ENCODE data around the gene SNX21.

Gene SNX21

DNA sequence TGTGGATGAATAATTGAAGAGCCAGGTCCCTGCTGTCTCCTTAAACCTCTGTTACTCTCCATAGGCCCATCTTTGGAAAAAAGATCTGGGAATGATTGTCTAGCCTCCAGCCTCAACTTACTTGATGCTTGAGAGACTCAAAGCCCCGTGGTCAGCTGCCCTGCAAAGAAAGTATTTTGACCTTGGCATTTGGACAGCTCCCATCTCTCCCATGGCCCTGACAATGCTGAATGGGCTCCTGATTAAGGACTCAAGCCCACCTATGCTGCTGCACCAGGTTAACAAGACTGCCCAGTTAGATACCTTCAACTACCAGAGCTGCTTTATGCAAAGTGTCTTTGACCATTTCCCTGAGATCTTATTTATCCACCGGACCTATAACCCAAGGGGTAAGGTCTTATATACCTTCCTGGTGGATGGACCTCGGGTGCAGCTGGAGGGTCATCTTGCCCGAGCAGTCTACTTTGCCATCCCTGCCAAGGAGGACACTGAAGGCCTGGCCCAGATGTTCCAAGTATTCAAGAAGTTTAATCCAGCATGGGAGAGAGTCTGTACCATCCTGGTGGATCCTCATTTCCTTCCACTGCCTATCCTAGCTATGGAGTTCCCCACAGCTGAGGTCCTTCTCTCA lies 49.0 kb downstream of the SNX21 start:
- no peak for DNase-seq (ENCODE audit: low read depth in 2 of 2)

DNA sequence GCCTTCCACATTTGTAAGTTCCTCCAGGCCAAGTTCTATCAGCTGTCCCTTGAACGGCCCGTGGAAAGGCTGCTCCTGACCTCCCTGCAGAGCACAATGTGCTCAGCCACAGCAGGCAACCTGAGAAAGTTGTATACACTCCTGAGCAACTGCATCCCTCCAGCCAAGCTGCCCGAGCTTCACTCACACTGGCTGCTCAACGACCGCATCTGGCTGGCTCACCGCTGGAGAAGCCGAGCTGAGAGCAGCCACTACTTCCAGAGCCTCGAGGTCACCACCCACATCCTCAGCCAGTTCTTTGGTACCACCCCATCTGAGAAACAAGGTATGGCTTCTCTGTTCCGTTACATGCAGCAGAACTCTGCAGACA lies 49.5 kb downstream of the SNX21 start:
- DNase-seq (ENCODE audit: low read depth in 2 of 2): no peak

DNA sequence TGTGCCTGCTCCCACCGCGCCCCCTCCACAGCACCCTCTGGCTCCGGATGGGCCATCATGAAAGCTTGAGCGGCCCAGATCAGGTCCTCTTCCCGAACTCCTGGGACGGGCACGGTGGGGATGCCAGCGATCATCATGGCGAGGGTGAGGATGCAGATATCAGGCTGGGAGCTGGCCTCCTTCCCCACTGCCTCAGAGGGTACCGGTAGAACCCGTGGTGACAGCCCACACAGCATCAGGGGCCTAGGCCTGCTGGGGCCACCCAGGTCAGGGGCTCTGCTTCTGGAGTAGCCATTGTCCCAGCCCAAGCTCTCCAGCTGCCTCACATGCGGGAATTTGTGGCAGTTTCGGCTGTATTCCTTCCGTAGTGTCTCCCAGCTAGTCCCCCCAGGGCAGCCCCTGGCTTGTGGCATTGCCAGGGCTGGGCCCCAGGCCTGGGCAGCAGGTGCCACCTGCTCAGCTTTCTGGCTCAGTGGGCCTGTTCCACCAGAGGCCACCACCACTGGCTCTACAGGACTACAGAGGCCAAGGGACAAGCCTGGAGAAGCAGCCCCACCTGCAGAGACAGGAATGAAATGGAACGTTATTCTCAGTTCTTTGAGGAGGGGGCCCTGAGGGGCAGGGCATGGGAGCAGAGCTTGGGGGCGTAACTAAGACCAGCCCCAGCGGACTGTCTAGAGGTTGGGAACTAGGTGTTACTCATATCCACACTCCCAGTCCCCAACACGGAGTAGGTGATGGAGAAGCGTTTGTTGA lies 53.2 kb downstream of the SNX21 start:
- DNase-seq (ENCODE audit: low read depth in 2 of 2): no peak

DNA sequence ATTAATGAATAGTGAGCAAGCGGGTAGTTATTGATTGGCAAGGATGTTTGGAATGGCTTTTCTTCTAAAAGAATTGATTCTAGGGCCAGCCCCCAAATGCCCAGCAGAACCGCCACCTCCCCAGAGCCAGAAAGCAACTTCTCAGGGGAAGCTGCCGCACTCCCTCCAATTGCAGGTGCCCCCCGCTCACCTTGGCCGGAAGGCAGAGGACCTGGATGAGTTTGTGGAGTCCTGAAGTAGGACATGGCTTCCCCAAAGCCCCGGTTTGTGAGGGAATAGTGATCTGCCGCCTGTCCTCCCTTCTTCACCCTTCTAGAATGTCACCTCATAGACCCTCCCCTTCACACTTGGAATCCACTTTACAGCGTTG lies 53.7 kb downstream of the SNX21 start, which contains the start of gene SPATA25:
Gene SPATA25, minus strand, starts transcription at position 277 of the 370 bp plus-strand sequence. Its CDS starts 32 bp downstream, at position 245.
- DNase-seq (ENCODE audit: low read depth in 2 of 2): no peak

DNA sequence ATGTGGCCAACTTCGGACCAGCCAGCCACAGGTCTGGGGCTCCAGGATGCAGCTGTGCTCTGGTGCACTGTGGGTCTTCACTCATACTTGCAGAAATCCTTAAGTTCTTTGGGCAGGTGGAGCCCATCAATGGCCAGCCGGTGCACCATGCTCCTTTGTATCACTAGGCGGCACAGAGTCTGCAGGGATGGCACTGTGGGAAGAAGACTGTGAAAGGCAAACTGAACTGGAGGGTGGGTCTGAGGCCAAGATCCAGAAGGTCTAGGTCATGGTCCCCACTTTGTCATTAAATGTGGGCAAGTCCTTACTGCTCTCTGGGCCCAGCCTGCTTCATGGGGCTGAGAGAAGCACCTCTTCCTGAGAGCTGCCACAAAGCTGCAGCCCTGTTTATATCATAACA lies 55.1 kb downstream of the SNX21 start:
- DNase-seq (ENCODE audit: low read depth in 2 of 2): no peak

DNA sequence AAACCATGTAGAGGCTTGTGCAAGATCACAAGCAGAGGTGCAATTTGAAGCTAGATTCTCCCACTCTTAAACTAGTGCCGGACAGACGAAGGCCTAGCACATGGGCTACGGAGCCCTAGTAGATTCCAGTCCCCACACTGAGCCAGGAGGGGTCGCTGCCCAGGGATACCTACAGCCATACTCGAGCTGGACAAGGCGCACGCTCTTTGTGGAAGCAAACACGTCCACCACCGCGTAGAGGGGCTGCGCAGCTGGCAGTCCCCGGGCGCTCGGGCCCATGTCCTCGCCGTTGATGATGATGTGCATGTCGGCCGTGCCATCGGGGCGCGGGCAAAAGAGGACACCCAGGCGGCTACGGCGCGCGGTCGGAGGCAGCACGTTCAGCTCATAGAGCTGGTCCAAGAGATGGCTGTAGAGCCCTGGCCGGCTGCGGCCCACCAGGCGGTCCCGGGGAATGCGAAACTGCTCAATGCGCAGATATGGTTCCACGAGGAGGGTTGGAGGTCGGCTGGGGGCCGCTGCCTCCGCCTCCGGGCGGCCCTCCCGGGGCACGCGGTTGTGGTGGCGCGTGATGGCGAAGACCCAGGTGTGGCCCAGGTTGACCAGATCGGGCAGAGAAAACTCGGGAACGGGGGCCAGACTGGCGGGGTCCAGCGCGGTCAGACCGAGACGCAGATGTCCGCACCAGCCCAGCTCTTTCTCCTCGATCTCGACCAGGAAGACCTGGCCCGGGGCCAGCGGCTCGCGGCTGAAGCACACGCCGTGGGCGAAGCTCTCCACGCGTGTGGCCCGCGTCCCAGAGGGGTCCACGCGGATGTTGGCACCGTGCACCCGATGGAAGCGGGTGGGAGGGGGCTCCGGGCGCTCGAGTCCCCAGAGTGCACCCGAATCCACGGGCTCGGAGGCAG lies 56.7 kb downstream of the SNX21 start:
- DNase-seq (ENCODE audit: low read depth in 2 of 2): peak in 1 of 2 donors; percentile 33

DNA sequence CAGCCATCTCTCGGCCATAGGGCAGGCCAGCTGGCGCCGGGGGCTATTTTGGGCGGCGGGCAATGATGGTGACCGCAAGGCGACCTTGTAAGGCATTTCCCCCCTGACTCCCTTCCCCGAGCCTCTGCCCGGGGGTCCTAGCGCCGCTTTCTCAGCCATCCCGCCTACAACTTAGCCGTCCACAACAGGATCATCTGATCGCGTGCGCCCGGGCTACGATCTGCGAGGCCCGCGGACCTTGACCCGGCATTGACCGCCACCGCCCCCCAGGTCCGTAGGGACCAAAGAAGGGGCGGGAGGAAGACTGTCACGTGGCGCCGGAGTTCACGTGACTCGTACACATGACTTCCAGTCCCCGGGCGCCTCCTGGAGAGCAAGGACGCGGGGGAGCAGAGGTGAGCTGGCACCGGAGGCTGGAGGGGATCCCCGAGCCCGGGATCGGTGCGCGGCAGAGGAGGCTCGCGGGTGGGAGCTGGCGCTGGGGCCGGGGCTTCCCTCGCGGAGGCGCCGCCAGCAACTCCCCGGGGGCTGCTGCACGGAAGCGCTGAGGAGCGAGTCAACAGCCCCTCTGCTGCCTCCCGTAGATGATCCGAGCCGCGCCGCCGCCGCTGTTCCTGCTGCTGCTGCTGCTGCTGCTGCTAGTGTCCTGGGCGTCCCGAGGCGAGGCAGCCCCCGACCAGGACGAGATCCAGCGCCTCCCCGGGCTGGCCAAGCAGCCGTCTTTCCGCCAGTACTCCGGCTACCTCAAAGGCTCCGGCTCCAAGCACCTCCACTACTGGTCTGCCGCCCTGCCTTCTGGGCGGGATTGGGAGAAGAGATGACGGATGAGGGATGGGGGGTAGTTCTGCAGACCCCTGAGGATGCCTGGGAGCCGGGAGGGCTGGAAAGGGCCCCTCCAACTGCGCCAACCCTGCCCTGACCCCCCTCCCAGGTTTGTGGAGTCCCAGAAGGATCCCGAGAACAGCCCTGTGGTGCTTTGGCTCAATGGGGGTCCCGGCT lies 57.7 kb downstream of the SNX21 start, which contains the start of the genes CTSA and NEURL2:
Gene CTSA, plus strand, starts transcription at position 351 of the 999 bp plus-strand sequence. Its CDS starts 234 bp downstream, at position 585.
Gene NEURL2, minus strand, starts transcription at position 224 of the 999 bp plus-strand sequence. Its CDS starts 217 bp downstream, at position 7.
- DNase-seq (ENCODE audit: low read depth in 2 of 2): peak; percentile 77 to 79

DNA sequence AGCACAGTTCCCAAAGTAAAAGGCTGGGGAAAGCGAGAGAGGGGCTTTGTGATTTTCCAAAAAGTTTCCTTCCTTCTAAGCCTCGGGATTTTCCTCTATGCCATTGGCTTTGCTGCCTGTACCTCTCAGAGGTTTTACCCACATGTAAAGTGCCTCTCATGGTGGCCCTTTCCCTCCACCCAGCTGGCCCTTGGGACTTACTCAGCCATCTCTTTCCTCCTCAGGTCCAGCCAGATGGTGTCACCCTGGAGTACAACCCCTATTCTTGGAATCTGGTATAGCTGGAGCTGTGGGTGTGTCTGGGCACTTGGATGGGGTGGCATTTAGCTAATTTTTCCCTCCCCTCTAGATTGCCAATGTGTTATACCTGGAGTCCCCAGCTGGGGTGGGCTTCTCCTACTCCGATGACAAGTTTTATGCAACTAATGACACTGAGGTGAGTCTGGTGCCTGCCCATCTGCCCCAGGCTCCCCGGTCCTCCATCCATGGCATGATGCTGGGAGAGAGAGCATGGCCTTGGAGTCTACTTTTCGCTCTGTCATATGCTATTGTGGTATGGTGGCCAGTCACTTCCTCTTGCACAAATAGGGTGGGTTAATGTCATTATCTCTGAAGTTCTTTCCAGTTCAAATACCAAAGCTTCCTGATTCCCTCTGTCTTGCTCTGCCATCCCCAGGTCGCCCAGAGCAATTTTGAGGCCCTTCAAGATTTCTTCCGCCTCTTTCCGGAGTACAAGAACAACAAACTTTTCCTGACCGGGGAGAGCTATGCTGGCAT lies 58.6 kb downstream of the SNX21 start:
- DNase-seq (ENCODE audit: low read depth in 2 of 2): no peak

Measured in stimulated activated CD8-positive, alpha-beta memory T cell treated with anti-CD3 and anti-CD28 coated beads, Interleukin-7, amount 100 ng/mL, for 4 hours (primary cell).